ENCODE data around the gene MRPL53.

DNA sequence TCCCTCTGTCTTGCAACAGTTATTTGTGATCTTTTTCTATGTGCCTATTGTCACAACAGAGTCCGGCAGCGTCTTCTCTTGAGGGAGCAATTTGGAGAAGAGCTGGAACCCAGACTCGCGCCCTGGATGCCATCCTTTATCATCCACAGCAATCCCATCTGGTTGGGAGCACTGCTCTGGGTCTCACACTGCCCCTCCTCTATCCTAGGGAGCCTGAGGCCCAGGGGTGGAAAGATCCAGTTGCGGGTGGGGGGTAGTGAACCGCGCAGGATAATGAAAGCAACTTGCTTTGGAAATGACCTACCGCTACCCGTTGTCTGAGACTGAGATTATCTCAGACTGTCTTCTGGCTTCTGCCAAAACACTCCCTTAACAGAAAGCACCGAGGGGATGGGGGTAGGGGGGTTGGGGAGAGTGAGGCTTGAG is 13.5 kb downstream of the MRPL53 start:
- TF ChIP-seq, protein P1, sequence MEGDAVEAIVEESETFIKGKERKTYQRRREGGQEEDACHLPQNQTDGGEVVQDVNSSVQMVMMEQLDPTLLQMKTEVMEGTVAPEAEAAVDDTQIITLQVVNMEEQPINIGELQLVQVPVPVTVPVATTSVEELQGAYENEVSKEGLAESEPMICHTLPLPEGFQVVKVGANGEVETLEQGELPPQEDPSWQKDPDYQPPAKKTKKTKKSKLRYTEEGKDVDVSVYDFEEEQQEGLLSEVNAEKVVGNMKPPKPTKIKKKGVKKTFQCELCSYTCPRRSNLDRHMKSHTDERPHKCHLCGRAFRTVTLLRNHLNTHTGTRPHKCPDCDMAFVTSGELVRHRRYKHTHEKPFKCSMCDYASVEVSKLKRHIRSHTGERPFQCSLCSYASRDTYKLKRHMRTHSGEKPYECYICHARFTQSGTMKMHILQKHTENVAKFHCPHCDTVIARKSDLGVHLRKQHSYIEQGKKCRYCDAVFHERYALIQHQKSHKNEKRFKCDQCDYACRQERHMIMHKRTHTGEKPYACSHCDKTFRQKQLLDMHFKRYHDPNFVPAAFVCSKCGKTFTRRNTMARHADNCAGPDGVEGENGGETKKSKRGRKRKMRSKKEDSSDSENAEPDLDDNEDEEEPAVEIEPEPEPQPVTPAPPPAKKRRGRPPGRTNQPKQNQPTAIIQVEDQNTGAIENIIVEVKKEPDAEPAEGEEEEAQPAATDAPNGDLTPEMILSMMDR (IDR thresholded peaks at IDR 0.05; ENCODE audit: insufficient read depth, low read length, poor library complexity, severe bottlenecking) = no peak
- TF ChIP-seq EZH2phosphoT487 (conservative IDR thresholded peaks at IDR 0.05; ENCODE audit: low read length) = no peak

Data from SU-DHL-6 (cell line).